ENCODE results near the gene GJA10.

GJA10 gene

GRCh38 chr6:89917801-89918366 is 23.6 kb downstream of the GJA10 start:
- DNase-seq (ENCODE audit: low read depth): no peak

DNA sequence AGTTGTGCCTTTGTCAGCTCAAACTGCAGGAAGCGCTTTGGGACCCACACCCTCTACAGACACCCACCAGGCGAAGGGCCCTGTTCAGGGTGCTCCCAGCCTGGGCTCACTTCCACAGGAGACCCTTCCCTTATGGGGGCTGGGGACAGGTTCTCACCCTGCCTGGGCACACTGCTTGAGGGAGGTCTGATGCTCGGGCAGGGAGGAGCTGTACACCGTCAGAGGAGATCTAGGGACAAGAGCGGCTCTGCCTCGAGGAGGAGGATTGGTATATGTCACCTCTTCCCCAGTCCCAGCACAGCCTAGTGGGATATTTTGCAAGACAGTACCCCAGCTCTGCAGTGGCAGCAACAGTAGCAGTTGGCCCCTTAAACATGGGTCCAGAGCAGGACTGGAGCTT is 26.9 kb downstream of the GJA10 start:
- DNase-seq (ENCODE audit: low read depth): no peak

DNA sequence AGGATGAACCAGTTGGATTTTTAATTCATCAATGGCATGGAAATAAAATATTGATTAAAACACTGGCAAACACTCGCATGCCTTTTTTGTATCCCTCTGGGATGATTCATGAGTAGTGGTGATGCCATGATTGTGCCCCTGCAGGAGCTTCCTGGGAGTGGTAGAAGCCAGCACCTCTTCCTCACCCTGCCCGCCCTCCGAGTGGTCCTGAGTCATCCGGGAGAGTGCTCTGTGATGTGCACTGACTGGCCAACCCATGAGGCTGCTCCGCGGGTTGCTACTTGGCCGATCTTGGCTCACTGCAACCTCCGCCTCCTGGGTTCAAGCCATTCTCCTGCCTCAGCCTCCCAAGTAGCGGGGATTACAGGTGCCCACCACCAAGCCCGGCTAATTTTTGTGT is 27.4 kb downstream of the GJA10 start:
- DNase-seq (ENCODE audit: low read depth): no peak

DNA sequence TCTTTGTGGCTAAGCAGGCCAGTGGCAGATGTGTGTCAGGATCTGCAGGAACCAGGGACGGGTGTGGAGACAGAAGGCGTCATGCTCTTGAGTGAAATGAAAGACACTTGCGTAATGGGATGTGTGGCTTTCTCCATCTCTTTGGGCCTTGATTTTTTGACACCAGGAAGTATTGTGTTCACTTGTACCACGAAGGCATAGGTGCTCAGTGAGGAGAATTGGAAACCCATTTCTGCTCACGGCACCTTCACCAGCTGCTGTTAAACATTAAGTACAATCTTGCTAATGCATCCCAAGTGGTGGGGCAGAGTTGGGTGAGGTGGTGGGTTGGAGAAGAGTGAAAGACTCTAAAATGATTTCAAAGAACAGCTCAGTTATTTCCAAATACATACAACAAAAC is 30.0 kb downstream of the GJA10 start:
- no peak for DNase-seq (ENCODE audit: low read depth)

- no peak for DNase-seq (ENCODE audit: low read depth)
These were observed 31.6 kb downstream of the GJA10 start for GRCh38 chr6:89925826-89926225.

- DNase-seq (ENCODE audit: low read depth): no peak
These were observed 33.0 kb downstream of the GJA10 start for GRCh38 chr6:89927264-89927663.

DNA sequence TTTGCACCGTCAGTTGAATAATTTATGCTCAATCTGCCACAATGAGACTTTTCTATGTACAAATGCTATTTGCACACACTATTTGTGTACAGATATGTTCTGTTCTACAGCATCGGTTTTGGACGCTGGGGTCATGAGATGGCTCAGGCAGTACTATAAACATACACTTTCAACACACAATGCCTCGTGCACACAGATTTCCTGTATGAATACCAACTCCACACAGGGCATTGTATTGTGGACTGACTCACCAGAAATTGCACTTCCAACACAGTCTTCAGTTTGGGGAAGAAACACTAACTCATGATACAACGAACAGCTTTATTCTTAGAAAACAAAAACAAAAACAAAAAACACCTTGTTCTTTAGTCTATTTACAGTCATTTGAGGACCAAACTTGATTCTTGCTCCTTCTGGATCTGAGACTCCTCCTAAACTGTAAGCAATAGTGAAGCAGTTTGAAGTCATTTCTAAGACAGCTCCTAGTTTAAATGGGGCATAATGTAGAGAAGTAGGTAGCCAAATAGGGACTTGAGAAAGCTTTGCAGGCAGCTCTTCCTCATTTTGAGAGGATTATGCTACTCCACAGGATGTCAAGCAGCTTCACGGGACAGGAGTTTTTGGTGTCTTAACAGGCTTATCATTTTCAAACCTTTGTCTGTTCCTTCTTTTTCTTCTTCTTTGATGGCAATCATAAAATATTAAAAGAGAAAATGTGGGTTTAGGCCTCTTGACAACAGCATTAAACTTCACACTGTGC is 33.7 kb downstream of the GJA10 start:
- no peak for DNase-seq (ENCODE audit: low read depth)

DNA sequence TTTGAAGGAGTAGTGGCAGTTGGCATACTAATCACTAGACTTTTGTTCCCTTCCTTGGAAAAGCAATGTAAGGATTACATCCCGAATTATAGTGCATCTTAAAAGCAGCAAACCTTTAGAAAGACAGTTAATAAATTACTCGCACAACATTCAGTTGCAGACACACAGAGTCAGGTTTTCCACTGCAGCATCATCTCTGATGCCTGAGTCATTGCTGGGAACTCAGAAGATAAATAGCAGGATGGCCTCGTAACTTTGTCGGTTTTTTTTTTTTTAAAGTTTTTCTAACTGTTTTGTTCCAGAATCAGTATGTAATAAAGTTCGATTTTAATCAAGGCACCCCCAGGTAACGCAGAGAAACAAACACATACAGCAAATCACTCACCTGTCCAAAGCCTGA is 34.3 kb downstream of the GJA10 start:
- DNase-seq (ENCODE audit: low read depth): no peak

- no peak for DNase-seq (ENCODE audit: low read depth)
These were observed 36.5 kb downstream of the GJA10 start for GRCh38 chr6:89930789-89931188.

DNA sequence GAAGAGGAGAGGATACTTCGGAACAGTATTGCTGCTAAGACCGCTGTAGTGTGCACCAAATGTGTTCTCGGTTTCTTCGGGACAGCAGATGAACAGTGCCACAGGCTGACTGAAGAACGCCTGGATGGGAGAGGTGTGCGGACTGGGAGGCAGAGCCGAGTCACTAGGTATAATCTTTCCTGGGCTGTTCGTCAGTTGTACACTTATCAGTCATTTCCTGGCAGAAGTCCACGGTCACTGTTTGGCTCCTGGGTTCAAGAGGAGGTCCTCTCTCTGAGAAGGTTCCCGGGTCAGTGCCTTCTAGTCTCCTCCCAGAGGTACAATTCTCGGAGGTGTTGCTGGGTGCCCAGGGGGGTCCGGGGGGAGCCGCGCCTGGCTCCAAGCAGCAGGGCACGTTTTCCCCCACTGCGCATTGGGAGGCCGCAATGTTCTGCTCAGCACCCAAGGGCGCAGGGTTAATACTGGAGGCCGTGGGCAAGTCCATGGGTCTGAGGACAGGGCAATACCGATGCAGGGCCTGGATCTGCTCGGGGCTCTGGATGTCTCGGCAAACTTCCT is 38.1 kb downstream of the GJA10 start:
- DNase-seq (ENCODE audit: low read depth): no peak

DNA sequence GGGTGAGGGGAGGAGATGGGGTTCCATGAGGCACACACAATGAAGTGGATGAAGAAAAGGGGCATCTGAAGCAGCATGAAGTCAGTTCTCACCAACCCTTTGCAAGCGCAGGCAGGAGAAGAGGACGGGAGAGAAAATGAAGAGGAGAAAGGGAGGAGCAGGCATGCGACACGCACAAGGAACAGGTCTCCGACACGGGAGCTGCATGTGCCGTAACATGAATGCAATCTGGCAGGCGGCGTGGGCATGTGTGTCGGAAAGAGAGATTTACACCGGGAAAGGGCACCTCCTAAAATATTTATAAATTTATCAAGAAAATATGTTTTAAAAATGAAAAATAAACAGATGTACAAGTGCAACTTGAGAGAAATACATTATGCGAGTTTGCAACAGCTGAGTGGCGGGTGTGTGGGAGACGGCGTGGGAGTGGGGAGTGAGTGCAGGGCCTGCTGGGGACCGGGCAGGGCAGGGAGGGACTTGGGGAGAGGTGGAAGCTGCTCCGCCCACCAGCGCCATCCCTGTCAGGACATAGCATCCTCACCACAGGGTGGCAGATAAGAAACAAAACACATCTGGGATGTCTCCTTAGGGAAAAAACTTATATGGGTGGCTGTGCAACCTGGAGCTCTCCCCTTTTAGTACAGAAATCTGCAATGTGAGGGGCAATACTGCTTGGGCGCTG is 40.6 kb downstream of the GJA10 start:
- no peak for DNase-seq (ENCODE audit: low read depth)

GRCh38 chr6:89936177-89936576 is 41.9 kb downstream of the GJA10 start:
- no peak for DNase-seq (ENCODE audit: low read depth)

DNA sequence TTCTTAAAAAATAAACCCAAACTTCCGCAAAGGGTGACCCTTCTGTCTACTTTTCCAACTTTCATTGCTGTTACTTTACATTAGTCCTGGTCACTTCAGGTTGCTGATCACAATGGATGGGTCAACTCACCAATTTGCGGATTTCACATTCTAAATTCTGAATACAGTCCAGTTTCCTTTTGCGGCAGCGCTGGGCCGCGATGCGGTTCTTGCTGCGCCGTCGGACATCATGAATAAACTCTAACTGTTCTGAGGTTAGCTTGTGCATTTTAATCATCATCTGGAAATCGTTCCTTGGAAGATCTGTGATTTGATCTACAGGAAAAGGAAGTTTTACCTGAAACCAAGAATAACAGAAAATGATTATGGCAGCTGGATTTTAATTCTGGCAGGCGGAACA is 43.7 kb downstream of the GJA10 start:
- DNase-seq (ENCODE audit: low read depth): no peak

GRCh38 chr6:89939144-89939543 is 44.9 kb downstream of the GJA10 start:
- no peak for DNase-seq (ENCODE audit: low read depth)

GRCh38 chr6:89940225-89941027 is 46.2 kb downstream of the GJA10 start:
- DNase-seq (ENCODE audit: low read depth): peak; percentile 49

GRCh38 chr6:89941031-89941762 is 46.9 kb downstream of the GJA10 start:
- no peak for DNase-seq (ENCODE audit: low read depth)

GRCh38 chr6:89941763-89942497 is 47.7 kb downstream of the GJA10 start:
- no peak for DNase-seq (ENCODE audit: low read depth)

GRCh38 chr6:89942601-89943000 is 48.3 kb downstream of the GJA10 start:
- DNase-seq (ENCODE audit: low read depth): no peak

GRCh38 chr6:89944181-89944755 is 50.0 kb downstream of the GJA10 start:
- DNase-seq (ENCODE audit: low read depth): no peak

GRCh38 chr6:89944826-89945407 is 50.6 kb downstream of the GJA10 start:
- DNase-seq (ENCODE audit: low read depth): no peak

All from activated gamma-delta T cell treated with anti-CD3 and anti-CD28 coated beads, Interleukin-2, amount 50 U/mL, for 16 hours (primary cell).